Stimulated activated CD8-positive, alpha-beta memory T cell treated with anti-CD3 and anti-CD28 coated beads, Interleukin-4, amount 100 ng/mL, for 4 hours (primary cell): ENCODE results near the gene PIP5K1C.
"Not testable (repeated sequence)": the region's sequence is repeated elsewhere in the genome, so short reads cannot be mapped to it uniquely, and the experiment has no call there.

ENCODE experiments used
- DNase-seq, 2 donors: peaks; one replicate each; pipeline ENCODE4 v3.0.0-alpha.2; 2020; ENCODE audit warnings: low read depth in 2 of 2, low spot score in 1 of 2

Gene PIP5K1C

GRCh38 chr19:3595521-3596061, 104.7 kb downstream of the PIP5K1C start:
- DNase-seq: no peak

GRCh38 chr19:3593156-3593555, 107.1 kb downstream of the PIP5K1C start:
- no peak for DNase-seq

GRCh38 chr19:3591876-3592613, 108.2 kb downstream of the PIP5K1C start:
- DNase-seq: no peak

GRCh38 chr19:3590991-3591659, 109.1 kb downstream of the PIP5K1C start:
- no peak for DNase-seq

GRCh38 chr19:3589949-3590348, 110.3 kb downstream of the PIP5K1C start:
- DNase-seq: no peak

GRCh38 chr19:3589439-3589838, 110.8 kb downstream of the PIP5K1C start:
- no peak for DNase-seq

- no peak for DNase-seq
Observed at GRCh38 chr19:3586707-3587346, 113.4 kb downstream of the PIP5K1C start.

- no peak for DNase-seq
Observed at GRCh38 chr19:3586127-3586626, 114.1 kb downstream of the PIP5K1C start.

- no peak for DNase-seq
Observed at GRCh38 chr19:3585301-3586126, 114.8 kb downstream of the PIP5K1C start, which contains the start of gene GIPC3. Gene GIPC3 (plus strand): TSS chr19:3585478. CDS start chr19:3585598, 120 bp downstream.

- not testable (repeated sequence) for DNase-seq
Observed at GRCh38 chr19:3584036-3584802, 116.0 kb downstream of the PIP5K1C start.

- DNase-seq: not testable (repeated sequence)
Observed at GRCh38 chr19:3581792-3582191, 118.5 kb downstream of the PIP5K1C start.
